Measurements from ENCODE around the gene COX6B2. TPM values are rescaled to one million over a fixed set of nuclear protein-coding genes. Genes with fewer than 3 reads are reported as not detected.

Gene COX6B2
- total and polyA plus RNA-seq, 2 donors = 2.6 to 40.4 TPM

GRCh38 chr19:55304279-55304978 lies 50.1 kb downstream of the COX6B2 start:
- H3K36me3 ChIP-seq (ENCODE audit: control insufficient read depth in 2 of 2, insufficient read depth in 2 of 2, low read length in 1 of 2) = peaks cover 9 to 11% of the 10 kb centered on the region in 2 donors
- DNase-seq (ENCODE audit: low read depth in 6 of 9, low spot score in 9 of 9) = peak in 1 of 9 donors; percentile 32
- H3K27me3 ChIP-seq (ENCODE audit: control insufficient read depth in 2 of 2, insufficient read depth in 1 of 2, low read length in 1 of 2) = no peaks in the 10 kb centered on the region
- peaks cover 0 to 2% of the 10 kb centered on the region in 2 donors for H3K9me3 ChIP-seq (ENCODE audit: control insufficient read depth in 2 of 2, insufficient read depth in 1 of 2, low read length in 1 of 2)
- H3K4me3 ChIP-seq (ENCODE audit: low read length in 2 of 2) = no peak overlapping the region
- 97% methylated on average over 39 of the region's 39 CpGs for WGBS
- H3K27ac ChIP-seq (ENCODE audit: low read depth in 1 of 2, low read length in 1 of 2) = no peak overlapping the region
- peaks cover 7 to 24% of the 10 kb centered on the region in 2 donors for H3K4me1 ChIP-seq (ENCODE audit: control insufficient read depth in 2 of 2, insufficient read depth in 2 of 2, low read length in 2 of 2)

GRCh38 chr19:55303477-55303876 lies 51.0 kb downstream of the COX6B2 start:
- WGBS = 98% methylated on average over 11 of the region's 11 CpGs

GRCh38 chr19:55302318-55302703 lies 52.2 kb downstream of the COX6B2 start:
- 72% methylated on average over 12 of the region's 12 CpGs for WGBS
- H3K4me3 ChIP-seq (ENCODE audit: low read length in 2 of 2) = peak overlapping the region; percentile 57 to 65
- H3K27me3 ChIP-seq (ENCODE audit: control insufficient read depth in 2 of 2, insufficient read depth in 1 of 2, low read length in 1 of 2) = no peaks in the 10 kb centered on the region
- no peak overlapping the region for H3K27ac ChIP-seq (ENCODE audit: low read depth in 1 of 2, low read length in 1 of 2)
- peaks cover 7 to 24% of the 10 kb centered on the region in 2 donors for H3K4me1 ChIP-seq (ENCODE audit: control insufficient read depth in 2 of 2, insufficient read depth in 2 of 2, low read length in 2 of 2)
- no peak for DNase-seq (ENCODE audit: low read depth in 6 of 9, low spot score in 9 of 9)
- H3K9me3 ChIP-seq (ENCODE audit: control insufficient read depth in 2 of 2, insufficient read depth in 1 of 2, low read length in 1 of 2) = peaks cover 0 to 2% of the 10 kb centered on the region in 2 donors
- H3K36me3 ChIP-seq (ENCODE audit: control insufficient read depth in 2 of 2, insufficient read depth in 2 of 2, low read length in 1 of 2) = peaks cover 9 to 11% of the 10 kb centered on the region in 2 donors

More at GRCh38 chr19:55303477-55303876, 51.0 kb downstream of the COX6B2 start:
- H3K4me3 ChIP-seq (ENCODE audit: low read length in 2 of 2) = no peak overlapping the region
- no peak for DNase-seq (ENCODE audit: low read depth in 6 of 9, low spot score in 9 of 9)
- H3K4me1 ChIP-seq (ENCODE audit: control insufficient read depth in 2 of 2, insufficient read depth in 2 of 2, low read length in 2 of 2) = peaks cover 7 to 24% of the 10 kb centered on the region in 2 donors
- peaks cover 0 to 2% of the 10 kb centered on the region in 2 donors for H3K9me3 ChIP-seq (ENCODE audit: control insufficient read depth in 2 of 2, insufficient read depth in 1 of 2, low read length in 1 of 2)
- H3K36me3 ChIP-seq (ENCODE audit: control insufficient read depth in 2 of 2, insufficient read depth in 2 of 2, low read length in 1 of 2) = peaks cover 9 to 11% of the 10 kb centered on the region in 2 donors
- H3K27me3 ChIP-seq (ENCODE audit: control insufficient read depth in 2 of 2, insufficient read depth in 1 of 2, low read length in 1 of 2) = no peaks in the 10 kb centered on the region
- H3K27ac ChIP-seq (ENCODE audit: low read depth in 1 of 2, low read length in 1 of 2) = no peak overlapping the region

- H3K27ac ChIP-seq (ENCODE audit: low read depth in 1 of 2, low read length in 1 of 2) = peak overlapping the region in 1 of 2 donors; percentile 47
- H3K4me3 ChIP-seq (ENCODE audit: low read length in 2 of 2) = peak overlapping the region; percentile 57 to 65
- H3K36me3 ChIP-seq (ENCODE audit: control insufficient read depth in 2 of 2, insufficient read depth in 2 of 2, low read length in 1 of 2) = peaks cover 6 to 9% of the 10 kb centered on the region in 2 donors
- no peaks in the 10 kb centered on the region for H3K27me3 ChIP-seq (ENCODE audit: control insufficient read depth in 2 of 2, insufficient read depth in 1 of 2, low read length in 1 of 2)
- peaks cover 0 to 2% of the 10 kb centered on the region in 2 donors for H3K9me3 ChIP-seq (ENCODE audit: control insufficient read depth in 2 of 2, insufficient read depth in 1 of 2, low read length in 1 of 2)
- peaks cover 7 to 24% of the 10 kb centered on the region in 2 donors for H3K4me1 ChIP-seq (ENCODE audit: control insufficient read depth in 2 of 2, insufficient read depth in 2 of 2, low read length in 2 of 2)
- DNase-seq (ENCODE audit: low read depth in 6 of 9, low spot score in 9 of 9) = peak; percentile 78 to 97 (median 91)
- 13% methylated on average over 42 of the region's 42 CpGs for WGBS
Observed at GRCh38 chr19:55301459-55302317, 52.8 kb downstream of the COX6B2 start.

GRCh38 chr19:55300886-55301458 lies 53.5 kb downstream of the COX6B2 start:
- H3K9me3 ChIP-seq (ENCODE audit: control insufficient read depth in 2 of 2, insufficient read depth in 1 of 2, low read length in 1 of 2) = peaks cover 0 to under 1% of the 10 kb centered on the region in 2 donors
- no peak overlapping the region for H3K4me3 ChIP-seq (ENCODE audit: low read length in 2 of 2)
- no peak overlapping the region for H3K27ac ChIP-seq (ENCODE audit: low read depth in 1 of 2, low read length in 1 of 2)
- peaks cover 7 to 24% of the 10 kb centered on the region in 2 donors for H3K4me1 ChIP-seq (ENCODE audit: control insufficient read depth in 2 of 2, insufficient read depth in 2 of 2, low read length in 2 of 2)
- H3K36me3 ChIP-seq (ENCODE audit: control insufficient read depth in 2 of 2, insufficient read depth in 2 of 2, low read length in 1 of 2) = peaks cover 3 to 4% of the 10 kb centered on the region in 2 donors
- no peak for DNase-seq (ENCODE audit: low read depth in 6 of 9, low spot score in 9 of 9)
- 92% methylated on average over 15 of the region's 15 CpGs for WGBS
- no peaks in the 10 kb centered on the region for H3K27me3 ChIP-seq (ENCODE audit: control insufficient read depth in 2 of 2, insufficient read depth in 1 of 2, low read length in 1 of 2)

- Histone ChIP-seq H3K27ac (ENCODE audit: low read depth in 1 of 2, low read length in 1 of 2) (no peak overlapping the region), H3K4me3 (ENCODE audit: low read length in 2 of 2) (no peak overlapping the region), H3K27me3 (ENCODE audit: control insufficient read depth in 2 of 2, insufficient read depth in 1 of 2, low read length in 1 of 2) (no peaks in the 10 kb centered on the region), H3K4me1 (ENCODE audit: control insufficient read depth in 2 of 2, insufficient read depth in 2 of 2, low read length in 2 of 2) (peaks cover 7 to 15% of the 10 kb centered on the region in 2 donors), H3K9me3 (ENCODE audit: control insufficient read depth in 2 of 2, insufficient read depth in 1 of 2, low read length in 1 of 2) (no peaks in the 10 kb centered on the region), H3K36me3 (ENCODE audit: control insufficient read depth in 2 of 2, insufficient read depth in 2 of 2, low read length in 1 of 2) (peaks cover 3 to 4% of the 10 kb centered on the region in 2 donors)
- no peak for DNase-seq (ENCODE audit: low read depth in 6 of 9, low spot score in 9 of 9)
- WGBS = 96% methylated on average over 10 of the region's 10 CpGs
Observed at GRCh38 chr19:55299991-55300390, 54.5 kb downstream of the COX6B2 start.

Other genes starting within 250 kb of the COX6B2 start
- 42.9 TPM for gene PPP1R12C, start 237.1 kb downstream of the COX6B2 start, total RNA-seq
- gene PPP1R12C, start 237.1 kb downstream of the COX6B2 start, polyA plus RNA-seq = 194 TPM
- gene TNNT1, start 205.5 kb downstream of the COX6B2 start, total RNA-seq = 4.3 TPM
- 11.9 TPM for gene TNNT1, start 205.5 kb downstream of the COX6B2 start, polyA plus RNA-seq
- 0.14 TPM for gene TNNI3, start 197.0 kb downstream of the COX6B2 start, total RNA-seq
- gene TNNI3, start 197.0 kb downstream of the COX6B2 start, polyA plus RNA-seq = 0.75 TPM
- 0.24 TPM for gene DNAAF3, start 188.1 kb downstream of the COX6B2 start, total RNA-seq
- gene DNAAF3, start 188.1 kb downstream of the COX6B2 start, polyA plus RNA-seq = 0.64 TPM
- gene SYT5, start 174.4 kb downstream of the COX6B2 start, total RNA-seq = 0.24 TPM
- 0.32 TPM for gene SYT5, start 174.4 kb downstream of the COX6B2 start, polyA plus RNA-seq
- 0.28 TPM for gene PTPRH, start 145.2 kb downstream of the COX6B2 start, total RNA-seq
- 0.14 TPM for gene PTPRH, start 145.2 kb downstream of the COX6B2 start, polyA plus RNA-seq
- 1.7 TPM for gene TMEM86B, start 126.0 kb downstream of the COX6B2 start, total RNA-seq
- gene TMEM86B, start 126.0 kb downstream of the COX6B2 start, polyA plus RNA-seq = 39.7 TPM
- 36.0 TPM for gene PPP6R1, start 95.7 kb downstream of the COX6B2 start, total RNA-seq
- gene PPP6R1, start 95.7 kb downstream of the COX6B2 start, polyA plus RNA-seq = 48.5 TPM
- gene HSPBP1, start 74.6 kb downstream of the COX6B2 start, total RNA-seq = 16.4 TPM
- 21.8 TPM for gene HSPBP1, start 74.6 kb downstream of the COX6B2 start, polyA plus RNA-seq
- 3.1 TPM for gene BRSK1, start 70.7 kb downstream of the COX6B2 start, total RNA-seq
- 2.9 TPM for gene BRSK1, start 70.7 kb downstream of the COX6B2 start, polyA plus RNA-seq
- gene TMEM150B, start 29.4 kb downstream of the COX6B2 start, total RNA-seq = 0.76 TPM
- gene TMEM150B, start 29.4 kb downstream of the COX6B2 start, polyA plus RNA-seq = 2.0 TPM
- 7.7 TPM for gene KMT5C, start 14.8 kb downstream of the COX6B2 start, total RNA-seq
- 23.5 TPM for gene KMT5C, start 14.8 kb downstream of the COX6B2 start, polyA plus RNA-seq
- not detected for gene GARIN5B, start 8.5 kb upstream of the COX6B2 start, total RNA-seq
- 0.05 TPM for gene GARIN5B, start 8.5 kb upstream of the COX6B2 start, polyA plus RNA-seq
- 0.38 TPM for gene IL11, start 15.7 kb upstream of the COX6B2 start, total RNA-seq
- 1.5 TPM for gene IL11, start 15.7 kb upstream of the COX6B2 start, polyA plus RNA-seq
- 0.14 TPM for gene TMEM190, start 22.1 kb upstream of the COX6B2 start, total RNA-seq
- 3.4 TPM for gene TMEM190, start 22.1 kb upstream of the COX6B2 start, polyA plus RNA-seq
- gene TMEM238, start 29.6 kb upstream of the COX6B2 start, total RNA-seq = 2.5 TPM
- gene TMEM238, start 29.6 kb upstream of the COX6B2 start, polyA plus RNA-seq = 0.23 TPM
- 667 TPM for gene RPL28, start 31.2 kb upstream of the COX6B2 start, total RNA-seq
- 2,578 TPM for gene RPL28, start 31.2 kb upstream of the COX6B2 start, polyA plus RNA-seq
- 120 TPM for gene UBE2S, start 53.1 kb upstream of the COX6B2 start, total RNA-seq
- 14.6 TPM for gene UBE2S, start 53.1 kb upstream of the COX6B2 start, polyA plus RNA-seq
- 0.05 TPM for gene SHISA7, start 88.6 kb upstream of the COX6B2 start, total RNA-seq
- gene SHISA7, start 88.6 kb upstream of the COX6B2 start, polyA plus RNA-seq = 0.11 TPM
- 26.4 TPM for gene ISOC2, start 106.9 kb upstream of the COX6B2 start, total RNA-seq
- gene ISOC2, start 106.9 kb upstream of the COX6B2 start, polyA plus RNA-seq = 24.8 TPM
- not detected for gene C19orf85, start 110.0 kb upstream of the COX6B2 start, total RNA-seq
- not detected for gene C19orf85, start 110.0 kb upstream of the COX6B2 start, polyA plus RNA-seq
- 1.1 TPM for gene ZNF628, start 121.9 kb upstream of the COX6B2 start, total RNA-seq
- gene ZNF628, start 121.9 kb upstream of the COX6B2 start, polyA plus RNA-seq = 4.8 TPM
- gene NAT14, start 130.5 kb upstream of the COX6B2 start, total RNA-seq = 116 TPM
- gene NAT14, start 130.5 kb upstream of the COX6B2 start, polyA plus RNA-seq = 58.2 TPM
- 0.80 TPM for gene SSC5D, start 133.7 kb upstream of the COX6B2 start, total RNA-seq
- gene SSC5D, start 133.7 kb upstream of the COX6B2 start, polyA plus RNA-seq = 1.8 TPM
- gene SBK2, start 182.4 kb upstream of the COX6B2 start, total RNA-seq = not detected
- gene SBK2, start 182.4 kb upstream of the COX6B2 start, polyA plus RNA-seq = not detected
- gene SBK3, start 190.8 kb upstream of the COX6B2 start, total RNA-seq = not detected
- gene SBK3, start 190.8 kb upstream of the COX6B2 start, polyA plus RNA-seq = 0.11 TPM
- gene ZNF579, start 226.1 kb upstream of the COX6B2 start, total RNA-seq = 2.3 TPM
- gene ZNF579, start 226.1 kb upstream of the COX6B2 start, polyA plus RNA-seq = 5.5 TPM
- gene FIZ1, start 244.8 kb upstream of the COX6B2 start, total RNA-seq = 4.6 TPM
- 11.9 TPM for gene FIZ1, start 244.8 kb upstream of the COX6B2 start, polyA plus RNA-seq
- 13.3 TPM for gene ZNF524, start 245.6 kb upstream of the COX6B2 start, total RNA-seq
- gene ZNF524, start 245.6 kb upstream of the COX6B2 start, polyA plus RNA-seq = 25.0 TPM